IPS DF 4.7 (cell line): Measurements from ENCODE around the gene FUT3.

Source experiments
- DNase-seq: peaks from one replicate; pipeline ENCODE4 v3.0.0-alpha.2; 2013; ENCODE audit warnings: low spot score; ENCODE audit errors: extremely low read depth

Gene FUT3

GRCh38 chr19:5803441-5803751, 47.9 kb downstream of the FUT3 start:
- DNase-seq: no peak

- DNase-seq: no peak
These were observed 49.2 kb downstream of the FUT3 start for GRCh38 chr19:5801796-5802619.

- no peak for DNase-seq
These were observed 50.6 kb downstream of the FUT3 start for GRCh38 chr19:5800361-5801270.

GRCh38 chr19:5799247-5800241, 51.7 kb downstream of the FUT3 start:
- DNase-seq: no peak

GRCh38 chr19:5798244-5798643, 53.0 kb downstream of the FUT3 start:
- no peak for DNase-seq

- DNase-seq: no peak
These were observed 55.8 kb downstream of the FUT3 start for GRCh38 chr19:5795382-5795919.

- DNase-seq: no peak
These were observed 58.1 kb downstream of the FUT3 start for GRCh38 chr19:5793188-5793587.
